GM19438 (cell line): Measurements from ENCODE around the gene DMD.

Source experiments
- ATAC-seq: cut with Tn5 transposase; IDR thresholded peaks from one replicate; pipeline ENCODE4 v1.9.1; 2021; ENCODE audit warnings: low read depth; ENCODE audit not compliant: unreplicated experiment

Gene DMD

DNA sequence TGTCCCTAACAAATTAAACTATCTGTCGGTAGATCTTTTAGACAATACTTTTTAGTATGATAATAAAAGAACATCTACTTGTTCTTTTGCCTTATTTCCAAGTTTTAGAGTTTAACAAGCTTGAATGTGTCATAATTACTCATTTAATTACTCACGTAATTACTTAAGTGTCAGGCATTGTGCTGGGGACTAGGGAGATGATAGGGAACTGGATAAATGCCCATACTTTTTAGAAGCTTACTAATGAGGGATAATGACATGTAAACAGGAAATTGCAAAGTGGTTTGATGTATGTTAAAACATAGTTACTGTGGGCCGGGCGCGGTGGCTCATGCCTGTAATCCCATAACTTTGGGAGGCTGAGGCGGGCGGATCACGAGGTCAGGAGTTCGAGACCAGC, 158.3 kb downstream of the DMD start:
- ATAC-seq: no peak

DNA sequence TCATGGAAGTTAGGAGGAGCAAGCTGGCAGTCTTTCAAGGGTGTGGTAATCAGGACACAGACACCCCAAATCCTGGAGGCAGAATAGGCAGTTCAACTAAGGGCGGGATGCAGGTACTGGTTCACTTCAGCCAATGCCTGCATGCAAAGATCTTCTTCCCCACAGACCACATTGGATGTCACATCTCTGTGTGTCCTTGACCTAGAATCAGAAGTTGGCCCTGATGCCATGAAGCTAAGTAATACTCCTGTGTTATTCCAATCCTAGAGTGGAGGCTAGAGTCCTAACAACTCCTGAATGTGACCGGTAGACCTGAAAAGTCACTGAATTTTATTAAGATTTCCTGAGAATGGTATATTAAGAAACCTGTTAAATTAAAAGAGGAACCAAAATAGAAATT, 165.5 kb downstream of the DMD start:
- ATAC-seq: no peak

DNA sequence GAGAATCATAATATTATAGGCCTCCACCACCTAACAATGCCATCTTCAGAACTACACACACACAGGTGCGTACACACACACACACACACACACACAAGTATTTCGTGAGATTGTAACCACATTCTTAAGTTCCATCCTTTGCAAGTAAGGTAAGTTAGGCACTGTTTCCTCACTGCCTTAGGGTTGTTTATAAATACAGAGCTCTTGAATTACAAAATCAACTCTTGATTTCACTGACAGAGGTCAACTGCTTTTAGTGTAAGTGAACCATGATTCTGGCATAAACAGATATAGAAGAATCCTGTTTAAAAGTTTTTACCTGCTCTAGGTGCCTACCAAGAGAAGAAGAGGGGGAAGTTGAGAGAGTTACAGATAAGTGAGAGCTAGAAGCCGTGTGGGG, 166.1 kb downstream of the DMD start:
- ATAC-seq: no peak

DNA sequence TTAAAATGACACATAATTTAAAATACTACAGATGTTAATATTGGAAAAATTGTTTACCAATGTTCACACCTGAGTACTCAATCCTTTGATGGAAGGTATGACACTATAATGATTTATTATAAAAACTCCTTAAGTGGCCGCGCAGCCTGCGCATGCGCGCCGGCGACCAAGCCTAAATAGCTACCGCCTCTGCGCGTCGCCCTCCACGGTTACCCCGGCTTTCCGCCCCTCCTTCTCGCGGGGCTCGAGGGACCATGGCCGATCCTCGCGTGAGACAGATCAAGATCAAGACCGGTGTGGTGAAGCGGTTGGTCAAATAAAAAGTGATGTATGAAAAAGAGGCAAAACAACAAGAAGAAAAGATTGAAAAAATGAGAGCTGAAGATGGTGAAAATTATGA, 170.2 kb downstream of the DMD start:
- no peak for ATAC-seq

DNA sequence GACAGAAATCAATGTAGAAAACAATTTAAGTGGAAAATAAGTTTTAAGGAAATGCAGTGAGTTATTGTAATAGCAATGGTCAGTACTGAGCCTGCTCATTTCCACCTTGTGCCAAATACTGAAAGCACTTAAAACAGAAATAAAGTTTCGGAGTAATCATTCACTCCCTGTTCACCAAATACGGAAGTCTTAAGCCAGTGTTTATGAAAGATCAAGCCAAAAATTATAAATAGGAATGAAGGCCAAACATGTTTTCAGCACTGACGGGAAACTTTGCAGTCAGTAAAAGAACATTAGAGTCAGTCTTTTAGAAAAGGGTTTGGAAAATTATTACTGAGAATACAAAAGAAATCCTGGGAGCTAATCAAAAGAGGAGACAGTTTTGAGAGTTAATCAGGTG, 178.6 kb downstream of the DMD start:
- no peak for ATAC-seq

DNA sequence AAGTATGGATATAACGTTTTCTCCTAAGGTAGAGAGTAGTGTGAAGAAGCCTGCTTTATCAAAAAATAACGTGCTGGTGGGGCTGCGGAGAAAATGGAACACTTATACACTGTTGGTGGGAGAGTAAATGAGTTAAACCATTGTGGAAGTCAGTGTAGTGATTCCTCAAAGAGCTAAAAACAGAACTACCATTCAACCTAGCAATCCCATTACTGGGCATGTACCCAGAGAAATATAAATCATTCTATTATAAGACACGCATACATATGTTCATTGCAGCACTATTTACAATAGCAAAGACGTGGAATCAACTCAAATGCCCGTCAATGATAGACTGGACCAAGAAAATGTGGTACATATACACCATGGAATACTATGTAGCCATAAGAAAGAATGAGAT, 196.4 kb downstream of the DMD start:
- ATAC-seq: no peak

DNA sequence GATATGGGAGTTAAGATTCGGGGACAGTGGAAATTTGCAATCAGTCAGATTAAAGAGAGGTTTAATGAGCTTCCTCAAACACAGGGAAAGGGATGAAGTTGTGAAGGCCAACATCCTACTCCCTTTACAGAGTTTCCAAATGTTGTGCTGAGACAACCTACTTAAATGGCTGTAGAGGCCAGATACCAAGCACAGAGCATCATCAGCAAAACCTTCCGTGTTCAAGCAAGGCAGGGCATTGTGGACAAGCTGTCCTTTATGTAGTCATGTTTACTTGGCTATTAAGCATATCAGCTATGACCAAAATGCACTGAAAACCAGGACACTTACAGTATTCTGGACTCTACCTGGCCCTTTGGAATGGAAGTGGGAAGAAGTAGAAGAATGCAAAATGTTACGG, 197.3 kb downstream of the DMD start:
- ATAC-seq: no peak

DNA sequence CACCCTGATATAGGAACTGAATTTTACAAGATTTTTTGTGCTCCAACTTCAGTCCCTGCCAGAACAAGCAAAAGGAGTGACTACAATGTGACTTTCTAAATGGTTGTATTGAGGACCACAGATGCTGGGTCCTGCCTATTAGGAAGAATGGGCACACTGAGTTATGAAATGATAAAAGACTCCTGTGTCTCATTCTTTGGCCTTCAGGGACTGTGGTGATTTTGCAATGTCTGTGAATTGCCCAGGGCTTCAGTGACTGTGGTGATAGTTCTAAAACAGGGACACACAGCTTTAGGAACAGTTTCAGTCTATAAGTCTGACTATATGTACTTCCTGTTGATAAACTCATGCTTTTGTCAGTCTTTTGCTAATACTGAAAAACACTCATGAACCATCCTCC, 210.2 kb downstream of the DMD start:
- no peak for ATAC-seq

DNA sequence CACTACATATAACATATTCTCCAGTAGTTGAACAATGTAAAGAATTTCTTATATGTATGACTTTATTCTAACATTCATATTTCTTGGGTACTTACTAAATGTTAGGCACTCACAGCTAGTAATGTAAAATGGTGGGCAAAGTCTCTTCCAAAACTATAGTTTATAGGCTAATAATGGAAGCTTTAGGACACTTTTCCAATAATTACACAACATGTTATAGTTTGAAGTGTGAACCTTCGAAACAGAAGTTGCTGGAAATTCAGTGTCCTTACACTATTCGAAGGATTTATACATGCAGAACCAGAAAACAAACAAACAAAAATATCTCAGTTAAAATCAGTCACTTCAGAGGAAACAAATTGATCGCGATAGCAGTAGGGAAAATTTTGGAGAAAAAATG, 212.6 kb downstream of the DMD start:
- ATAC-seq: no peak

DNA sequence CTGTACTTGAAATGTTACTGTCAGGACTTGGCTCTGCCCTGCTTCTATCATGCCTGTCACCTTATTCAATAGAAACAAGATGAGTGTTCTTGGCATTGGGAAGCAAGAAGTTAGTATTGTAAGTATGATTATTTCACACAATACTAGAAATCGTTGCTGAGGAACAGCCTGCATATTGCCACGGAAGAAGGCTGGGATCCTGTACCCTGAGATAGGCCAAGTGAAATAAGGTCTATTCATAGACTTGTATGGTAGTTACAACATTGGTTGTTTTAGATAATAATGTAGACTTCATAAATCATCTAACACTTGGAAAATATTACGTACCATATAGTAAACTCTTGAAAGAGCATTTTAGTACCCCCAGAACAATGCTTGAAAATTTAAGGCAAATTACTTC, 215.9 kb downstream of the DMD start:
- ATAC-seq: no peak

DNA sequence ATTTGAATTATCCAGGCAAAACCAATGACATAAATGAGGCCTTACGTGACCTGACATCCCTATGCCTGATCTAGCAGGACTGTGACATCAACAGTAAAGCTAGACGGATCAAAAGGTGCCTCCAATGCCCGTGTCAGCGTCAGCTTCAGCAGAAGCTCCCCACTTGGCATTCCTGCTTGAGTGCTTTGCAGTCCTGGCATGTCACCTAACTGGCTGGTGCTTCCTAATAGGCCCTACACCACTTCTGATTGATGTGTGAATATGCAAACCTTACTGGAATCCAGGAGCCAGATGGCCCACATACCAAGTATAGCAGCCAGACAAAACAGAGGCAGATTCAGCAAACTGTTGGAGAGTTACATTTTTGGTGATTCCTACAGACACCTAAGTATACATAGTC, 224.2 kb downstream of the DMD start:
- ATAC-seq: no peak

DNA sequence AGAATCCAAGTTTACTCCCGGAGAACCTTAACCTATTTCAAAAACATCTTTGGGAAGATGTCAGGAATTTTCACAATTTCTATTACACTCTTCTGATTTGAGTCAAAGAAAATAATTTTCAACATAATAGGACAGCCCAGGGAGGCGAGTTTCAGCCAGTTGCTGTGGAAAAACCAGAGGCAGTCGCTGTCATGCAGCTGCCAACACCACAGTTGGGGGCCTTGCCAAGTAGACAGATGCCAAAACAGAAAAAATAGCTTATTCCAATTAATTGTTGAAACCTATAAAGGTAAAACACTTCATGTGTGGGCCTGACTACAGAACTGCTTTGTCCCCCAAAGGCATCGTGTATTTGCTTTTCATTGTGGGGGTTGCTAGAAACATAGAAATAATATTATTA, 225.8 kb downstream of the DMD start:
- ATAC-seq: no peak

DNA sequence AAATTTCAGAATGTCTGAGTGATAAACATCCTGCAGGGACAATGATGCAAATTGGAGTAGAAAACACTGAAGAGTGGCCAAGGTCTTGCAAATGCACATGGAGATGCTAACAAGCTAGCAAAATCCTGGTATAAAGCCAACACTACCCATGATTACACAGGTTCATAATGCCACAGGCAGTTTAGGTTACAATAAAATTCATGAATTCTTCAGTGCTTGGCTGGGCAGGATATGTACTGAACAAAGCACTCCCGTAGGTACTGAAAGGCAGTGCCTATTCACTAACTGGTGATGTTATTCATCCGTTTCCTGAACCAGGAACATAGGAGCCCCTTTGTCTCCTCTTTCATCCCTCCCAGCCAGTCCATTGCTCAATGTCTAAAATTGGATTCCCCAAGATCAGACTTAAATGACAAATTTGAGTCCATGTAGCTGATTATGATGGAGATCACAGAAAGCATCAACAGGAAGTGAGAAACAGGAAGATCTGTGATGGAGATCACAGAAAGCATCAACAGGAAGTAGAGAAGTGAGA, 244.5 kb downstream of the DMD start:
- no peak for ATAC-seq

DNA sequence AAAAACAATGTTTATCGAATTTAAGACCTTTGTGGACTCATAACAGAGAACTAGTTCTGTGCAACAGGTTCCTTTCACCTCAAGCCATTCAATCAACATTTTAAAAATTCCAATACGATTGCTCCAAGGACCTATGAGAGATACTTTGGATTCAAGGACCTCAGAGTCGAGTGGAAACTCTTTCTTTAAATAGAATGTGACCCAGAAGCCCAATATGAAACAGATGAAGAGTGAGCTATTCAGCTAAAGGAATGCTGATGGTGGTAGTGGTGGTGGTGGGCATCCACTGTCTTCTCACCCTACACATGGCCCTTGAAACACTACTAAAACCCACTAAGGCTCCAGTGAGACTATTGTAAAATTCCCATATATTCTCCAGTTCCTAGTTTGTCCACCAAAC, 257.2 kb downstream of the DMD start:
- ATAC-seq: no peak

DNA sequence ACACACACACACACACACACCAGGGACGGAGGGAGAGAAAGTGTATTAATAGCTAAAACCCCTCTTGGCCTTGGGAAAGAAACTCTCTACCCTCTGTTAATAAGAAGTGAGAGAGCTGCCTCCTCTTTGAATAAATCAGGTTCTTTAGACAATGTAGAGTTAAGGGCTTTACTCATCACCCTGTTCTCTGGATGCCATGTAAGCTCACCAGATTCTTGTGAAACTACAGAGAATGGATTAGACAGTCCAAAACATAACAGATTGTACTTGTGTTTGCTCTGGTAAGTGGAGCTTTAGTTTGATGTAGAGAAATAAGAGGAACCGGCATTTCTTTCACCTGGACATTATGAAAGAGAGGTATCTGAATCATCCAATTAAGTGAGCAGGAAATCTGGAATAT, 263.2 kb downstream of the DMD start:
- no peak for ATAC-seq

DNA sequence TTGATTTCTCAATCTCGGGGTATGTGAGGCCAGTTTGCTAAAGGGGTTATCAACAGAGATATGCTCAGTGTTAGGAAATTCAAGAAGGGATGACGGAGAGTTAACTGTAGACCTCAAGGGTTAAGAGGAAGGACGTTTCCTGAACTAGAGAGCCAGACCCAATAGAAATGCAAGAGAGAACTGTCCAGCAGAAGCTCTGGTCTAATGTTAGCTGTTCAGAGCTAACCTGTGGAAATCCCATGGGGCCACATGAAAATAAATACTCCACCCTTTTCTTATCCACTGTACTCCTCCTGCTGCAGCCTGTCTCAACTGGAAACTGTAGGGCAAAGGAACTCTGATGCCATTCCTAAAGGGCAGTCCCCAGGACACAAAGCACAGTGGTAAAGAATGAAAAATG, 274.3 kb downstream of the DMD start:
- ATAC-seq: no peak

DNA sequence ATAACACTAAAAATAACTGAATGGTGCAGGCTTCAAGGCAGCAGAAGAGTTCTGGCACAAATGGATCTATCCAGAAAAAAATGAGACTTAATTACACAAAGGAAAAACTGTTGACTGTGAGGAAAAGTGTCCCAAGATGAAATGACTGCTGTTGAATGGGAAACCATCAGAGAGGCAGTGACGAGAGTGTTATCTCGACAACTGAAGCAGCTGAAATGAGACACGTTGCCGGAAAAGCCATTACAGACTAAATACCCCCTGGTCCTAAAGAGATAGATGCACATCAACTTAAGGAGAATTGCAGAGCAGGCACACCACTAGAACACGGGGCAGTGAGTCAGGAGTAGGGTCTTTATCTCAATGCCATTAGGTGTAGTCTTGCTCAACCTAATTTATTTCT, 277.8 kb downstream of the DMD start:
- ATAC-seq: no peak

DNA sequence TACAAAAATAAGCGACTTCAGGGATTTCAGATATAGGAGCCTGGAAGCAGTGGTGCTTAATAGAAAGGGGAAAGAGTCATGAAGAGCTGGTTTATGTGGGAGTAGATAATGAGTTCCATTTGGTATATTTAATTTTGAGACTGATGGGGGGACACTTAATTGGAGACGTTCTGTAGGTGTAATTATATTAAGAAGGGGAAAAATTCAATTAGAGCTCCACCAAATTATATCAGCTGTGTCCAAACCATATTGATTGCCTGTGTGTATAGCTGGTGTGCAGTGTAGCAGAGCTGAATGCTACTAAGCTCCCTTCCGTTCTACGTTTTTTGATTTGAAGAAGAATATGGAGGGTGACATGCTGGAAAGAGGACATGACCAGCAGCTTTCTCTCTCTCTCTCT, 282.3 kb downstream of the DMD start:
- ATAC-seq: no peak

DNA sequence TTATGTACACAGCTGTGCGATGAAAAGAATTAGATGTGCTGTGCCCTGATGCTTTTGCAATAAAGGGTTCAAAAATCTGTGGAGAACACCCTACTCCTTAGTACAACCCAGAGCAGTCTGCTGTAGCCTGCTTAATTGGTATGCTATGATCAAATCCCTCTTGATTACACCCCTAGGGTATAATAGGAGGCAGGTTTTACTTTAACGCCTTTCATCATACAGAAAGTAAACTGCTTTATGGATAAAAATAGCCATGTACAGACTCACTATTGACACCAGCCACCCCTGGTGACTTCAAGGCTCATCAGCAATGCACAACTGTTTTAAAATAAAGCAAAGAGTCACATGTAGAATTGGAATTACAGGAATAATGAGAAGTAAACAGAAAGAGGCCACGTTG, 315.3 kb downstream of the DMD start:
- ATAC-seq: no peak

DNA sequence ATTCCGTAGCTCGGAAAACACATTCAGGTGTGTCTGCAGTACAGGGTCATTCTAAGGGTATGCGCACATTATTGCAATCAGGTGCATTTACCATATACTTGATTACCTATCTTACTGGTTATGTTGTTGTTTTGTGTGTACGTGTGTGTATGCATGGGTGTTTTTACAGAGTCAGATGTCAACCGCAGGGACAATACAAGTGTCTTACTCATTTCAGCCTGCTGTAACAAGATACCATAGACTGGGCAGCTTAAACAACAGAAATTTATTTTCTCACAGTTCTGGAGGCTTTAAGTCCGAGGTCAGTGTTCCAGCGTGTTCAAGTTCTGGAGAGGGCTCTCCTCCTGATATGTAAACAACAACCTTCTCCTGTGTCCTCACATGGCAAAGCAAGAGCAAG, 316.7 kb downstream of the DMD start:
- ATAC-seq: no peak

DNA sequence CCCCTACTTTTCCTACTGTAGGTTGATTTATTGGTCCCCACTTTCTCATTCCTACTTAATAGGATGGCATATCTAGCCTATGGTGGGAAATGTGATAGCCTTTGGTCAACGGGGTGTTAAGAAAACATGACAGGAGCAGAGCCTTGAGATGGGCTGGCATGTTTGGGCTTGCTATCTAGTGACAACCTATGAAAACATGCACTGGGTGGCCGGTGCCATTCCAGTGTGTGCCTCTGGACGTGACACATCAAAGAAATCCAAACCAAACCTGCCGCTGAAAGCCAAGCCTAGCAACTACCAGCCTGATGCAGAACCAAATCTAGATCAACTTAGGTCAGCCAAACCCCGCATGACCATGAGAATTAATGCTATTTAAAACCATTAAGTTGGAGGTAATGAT, 317.6 kb downstream of the DMD start:
- ATAC-seq: no peak

DNA sequence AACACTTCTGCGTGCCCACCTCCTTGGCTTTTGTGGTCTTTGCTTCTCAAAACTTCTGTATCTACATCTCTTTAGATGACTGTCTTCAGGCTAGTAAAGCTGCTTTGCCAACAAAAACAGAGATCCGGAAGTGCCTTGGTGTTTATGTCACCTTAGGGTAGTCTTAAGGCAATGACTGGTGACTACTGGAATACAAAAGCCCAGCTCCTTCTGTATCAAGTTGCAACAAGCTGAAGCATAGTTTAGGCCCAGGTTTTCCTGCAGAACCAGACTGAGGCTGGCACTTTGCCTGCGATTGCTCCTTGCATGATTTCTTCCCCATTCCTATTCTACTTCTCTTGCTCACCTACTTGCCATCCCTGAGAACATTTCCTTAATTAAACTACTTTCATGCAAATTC, 333.8 kb downstream of the DMD start:
- ATAC-seq: no peak

DNA sequence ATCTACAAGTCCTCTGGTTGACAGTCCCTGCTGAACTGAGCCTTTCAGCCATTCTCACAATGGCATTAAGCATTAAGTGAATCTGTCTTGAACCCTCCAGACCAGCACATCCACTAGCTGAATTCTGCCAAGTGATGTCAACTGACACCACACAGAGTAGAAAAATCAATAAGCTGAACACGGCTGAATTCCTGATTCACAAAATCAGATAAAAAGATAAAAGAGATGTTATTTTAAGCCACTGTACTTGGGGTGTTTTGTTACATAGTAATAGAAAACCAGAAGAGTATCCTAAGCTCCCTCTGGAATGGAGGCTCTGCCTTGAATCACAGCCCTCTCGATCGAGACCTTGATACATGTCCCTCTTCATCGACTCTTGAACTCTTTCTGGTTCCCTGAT, 336.5 kb downstream of the DMD start:
- no peak for ATAC-seq

DNA sequence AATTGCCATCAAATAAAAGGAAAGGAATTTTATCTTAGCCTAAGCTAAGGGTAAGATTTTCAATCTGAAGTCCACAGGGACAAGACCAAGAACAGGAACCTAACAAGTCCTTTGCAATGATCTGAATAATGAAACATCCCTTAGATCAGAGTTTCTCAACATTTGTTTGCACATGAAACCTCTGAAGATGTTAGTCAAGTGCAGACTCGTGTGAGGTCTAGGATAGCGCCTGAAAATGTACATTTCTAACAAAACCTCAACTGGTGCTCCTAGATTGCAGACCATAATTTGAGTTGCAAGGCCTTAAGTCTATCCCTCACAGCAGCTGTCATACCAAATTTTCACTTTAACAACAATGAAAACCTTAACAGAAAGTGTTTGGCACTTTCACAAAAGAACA, 337.6 kb downstream of the DMD start:
- no peak for ATAC-seq
